Panc1 (cell line): ENCODE data around the gene BAIAP2L2. TPM values are rescaled to one million over a fixed set of nuclear protein-coding genes. Genes with fewer than 3 reads are reported as not detected.

Experiments used
- ATAC-seq: fragments of 200-7000 bp; cut with Tn5 transposase; 2 replicates; pipeline ENCODE4 v1.9.1; 2020; ENCODE audit warnings: mild to moderate bottlenecking, moderate library complexity
- BruUV-seq: library from RNA; stranded (reverse); fragments of 400-500 nt; replicated peaks from 2 replicates; lab custom pipeline; 2021; lab: Mats Ljungman, UMichigan
- CTCF ChIA-PET: fragments of 300-600 bp; sonication (Branson Sonifier 250); formaldehyde crosslinking; loops from one replicate; lab custom pipeline; 2022; ENCODE audit warnings: antibody characterized with exemption; lab: Charles Lee
- POLR2A ChIA-PET: fragments of 300-600 bp; sonication (Branson Sonifier 250); formaldehyde crosslinking; loops from one replicate; lab custom pipeline; 2022; ENCODE audit warnings: antibody characterized with exemption; lab: Charles Lee
- DNase-seq: peaks from one replicate; pipeline ENCODE4 v3.0.0-alpha.2; 2010; ENCODE audit warnings: low read depth, low spot score
- H3K27ac ChIP-seq: 2 replicates; pipeline ENCODE4 v1.5.1; 2011; ENCODE audit warnings: mild to moderate bottlenecking, low read length, inconsistent platforms
- H3K27me3 ChIP-seq: fragments of 200-500 bp; sonication (Bioruptor generic); 2 replicates; pipeline ENCODE4 v1.6.0; 2014; ENCODE audit warnings: low read length, inconsistent platforms; ENCODE audit not compliant: control insufficient read depth, insufficient read depth
- H3K36me3 ChIP-seq: fragments of 200-500 bp; sonication (Bioruptor generic); 2 replicates; pipeline ENCODE4 v1.5.1; 2014; ENCODE audit warnings: inconsistent platforms, mild to moderate bottlenecking, low read length, moderate library complexity; ENCODE audit not compliant: control insufficient read depth, insufficient read depth
- H3K4me1 ChIP-seq: 2 replicates; pipeline ENCODE4 v1.5.1; 2011; ENCODE audit warnings: inconsistent platforms, mild to moderate bottlenecking, low read length, moderate library complexity; ENCODE audit not compliant: control insufficient read depth, insufficient read depth
- H3K4me3 ChIP-seq, 2 experiments: 2 replicates each; pipeline ENCODE4 v1.5.1; 2011 to 2012; ENCODE audit warnings: low read depth in 2 of 2, low read length in 2 of 2, mild to moderate bottlenecking in 2 of 2, inconsistent platforms in 1 of 2, moderate library complexity in 1 of 2
- H3K9me3 ChIP-seq: fragments of 200-500 bp; sonication (Bioruptor generic); 2 replicates; pipeline ENCODE4 v1.5.1; 2014; ENCODE audit warnings: low read depth, mild to moderate bottlenecking, inconsistent platforms, low read length, moderate library complexity; ENCODE audit not compliant: control insufficient read depth, insufficient read depth
- POLR2AphosphoS5 ChIP-seq: IDR thresholded peaks from 2 replicates; pipeline ENCODE4 v1.6.1; 2012; ENCODE audit warnings: mild to moderate bottlenecking, low read depth, low read length, moderate library complexity
- SIN3A ChIP-seq: IDR thresholded peaks from 2 replicates; pipeline ENCODE4 v1.6.1; 2012; ENCODE audit warnings: low read depth, mild to moderate bottlenecking, low read length, moderate library complexity, borderline replicate concordance; ENCODE audit not compliant: insufficient read depth
- TCF7L2 ChIP-seq: IDR thresholded peaks from 2 replicates; pipeline ENCODE4 v1.6.1; 2011; ENCODE audit warnings: mild to moderate bottlenecking, low read depth, low read length, inconsistent platforms
- in situ Hi-C: cut with HindIII; loops from 2 replicates; pipeline ENCODE4 v1.10.0; 2016; ENCODE audit warnings: low sequenced_read_pairs, low pct_unique_long_range_greater_than_20kb
- intact Hi-C: fragments of 100-400 bp; cut with micrococcal nuclease; formaldehyde crosslinking; loops from one replicate; pipeline ENCODE4 v1.10.0; 2022; ENCODE audit not compliant: unreplicated experiment
- total RNA-seq: library from RNA; stranded (reverse); gene quantifications from one replicate; pipeline ENCODE4 v1.2.1, GENCODE V29; 2021; ENCODE audit not compliant: unreplicated experiment
- TF ChIP-seq, protein P1 (sequence below), 2 experiments: IDR thresholded peaks; 2 replicates each; pipeline ENCODE4 v1.6.1; 2011 to 2012; ENCODE audit warnings: low read depth in 2 of 2, control low read depth in 1 of 2, low read length in 1 of 2, mild to moderate bottlenecking in 1 of 2, moderate library complexity in 1 of 2; ENCODE audit not compliant: insufficient read depth in 1 of 2
- TF ChIP-seq, protein P2 (sequence below): fragments of 450-650 bp; IDR thresholded peaks from 2 replicates; pipeline ENCODE4 v1.5.1; 2017; ENCODE audit warnings: mild to moderate bottlenecking

Gene BAIAP2L2
- total RNA-seq, 1 experiment from 2014 or later = 0.18 TPM

GRCh38 chr22:38086942-38087341 is 23.5 kb downstream of the BAIAP2L2 start:
- Histone ChIP-seq H3K36me3 (no peaks in the 10 kb centered on the region), H3K9me3 (no peaks in the 10 kb centered on the region), H3K4me1 (no peaks in the 10 kb centered on the region; the same call in 1 of the 2 replicates), H3K27ac (no peak overlapping the region), H3K27me3 (no peaks in the 10 kb centered on the region), H3K4me3 (no peak overlapping the region)
- POLR2A ChIA-PET = no interaction called here
- DNase-seq = no peak
- intact Hi-C loops = no loop called here
- TF ChIP-seq SIN3A (no peak), POLR2AphosphoS5 (no peak), TCF7L2 (no peak)
- TF ChIP-seq, protein P1, sequence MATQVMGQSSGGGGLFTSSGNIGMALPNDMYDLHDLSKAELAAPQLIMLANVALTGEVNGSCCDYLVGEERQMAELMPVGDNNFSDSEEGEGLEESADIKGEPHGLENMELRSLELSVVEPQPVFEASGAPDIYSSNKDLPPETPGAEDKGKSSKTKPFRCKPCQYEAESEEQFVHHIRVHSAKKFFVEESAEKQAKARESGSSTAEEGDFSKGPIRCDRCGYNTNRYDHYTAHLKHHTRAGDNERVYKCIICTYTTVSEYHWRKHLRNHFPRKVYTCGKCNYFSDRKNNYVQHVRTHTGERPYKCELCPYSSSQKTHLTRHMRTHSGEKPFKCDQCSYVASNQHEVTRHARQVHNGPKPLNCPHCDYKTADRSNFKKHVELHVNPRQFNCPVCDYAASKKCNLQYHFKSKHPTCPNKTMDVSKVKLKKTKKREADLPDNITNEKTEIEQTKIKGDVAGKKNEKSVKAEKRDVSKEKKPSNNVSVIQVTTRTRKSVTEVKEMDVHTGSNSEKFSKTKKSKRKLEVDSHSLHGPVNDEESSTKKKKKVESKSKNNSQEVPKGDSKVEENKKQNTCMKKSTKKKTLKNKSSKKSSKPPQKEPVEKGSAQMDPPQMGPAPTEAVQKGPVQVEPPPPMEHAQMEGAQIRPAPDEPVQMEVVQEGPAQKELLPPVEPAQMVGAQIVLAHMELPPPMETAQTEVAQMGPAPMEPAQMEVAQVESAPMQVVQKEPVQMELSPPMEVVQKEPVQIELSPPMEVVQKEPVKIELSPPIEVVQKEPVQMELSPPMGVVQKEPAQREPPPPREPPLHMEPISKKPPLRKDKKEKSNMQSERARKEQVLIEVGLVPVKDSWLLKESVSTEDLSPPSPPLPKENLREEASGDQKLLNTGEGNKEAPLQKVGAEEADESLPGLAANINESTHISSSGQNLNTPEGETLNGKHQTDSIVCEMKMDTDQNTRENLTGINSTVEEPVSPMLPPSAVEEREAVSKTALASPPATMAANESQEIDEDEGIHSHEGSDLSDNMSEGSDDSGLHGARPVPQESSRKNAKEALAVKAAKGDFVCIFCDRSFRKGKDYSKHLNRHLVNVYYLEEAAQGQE (IDR thresholded peaks at IDR 0.05; ENCODE audit: insufficient read depth in 1 of 2, low read depth in 2 of 2, low read length in 1 of 2) = no peak
- TF ChIP-seq, protein P2, sequence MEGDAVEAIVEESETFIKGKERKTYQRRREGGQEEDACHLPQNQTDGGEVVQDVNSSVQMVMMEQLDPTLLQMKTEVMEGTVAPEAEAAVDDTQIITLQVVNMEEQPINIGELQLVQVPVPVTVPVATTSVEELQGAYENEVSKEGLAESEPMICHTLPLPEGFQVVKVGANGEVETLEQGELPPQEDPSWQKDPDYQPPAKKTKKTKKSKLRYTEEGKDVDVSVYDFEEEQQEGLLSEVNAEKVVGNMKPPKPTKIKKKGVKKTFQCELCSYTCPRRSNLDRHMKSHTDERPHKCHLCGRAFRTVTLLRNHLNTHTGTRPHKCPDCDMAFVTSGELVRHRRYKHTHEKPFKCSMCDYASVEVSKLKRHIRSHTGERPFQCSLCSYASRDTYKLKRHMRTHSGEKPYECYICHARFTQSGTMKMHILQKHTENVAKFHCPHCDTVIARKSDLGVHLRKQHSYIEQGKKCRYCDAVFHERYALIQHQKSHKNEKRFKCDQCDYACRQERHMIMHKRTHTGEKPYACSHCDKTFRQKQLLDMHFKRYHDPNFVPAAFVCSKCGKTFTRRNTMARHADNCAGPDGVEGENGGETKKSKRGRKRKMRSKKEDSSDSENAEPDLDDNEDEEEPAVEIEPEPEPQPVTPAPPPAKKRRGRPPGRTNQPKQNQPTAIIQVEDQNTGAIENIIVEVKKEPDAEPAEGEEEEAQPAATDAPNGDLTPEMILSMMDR = no peak
- in situ Hi-C loops = no loop called here
- CTCF ChIA-PET = no interaction called here
- no peak for ATAC-seq
- no TSS peak for BruUV-seq

GRCh38 chr22:38086001-38086845 is 24.3 kb downstream of the BAIAP2L2 start:
- Histone ChIP-seq H3K27me3 (no peaks in the 10 kb centered on the region), H3K4me1 (no peaks in the 10 kb centered on the region; the same call in 1 of the 2 replicates), H3K4me3 (no peak overlapping the region), H3K9me3 (no peaks in the 10 kb centered on the region), H3K27ac (no peak overlapping the region), H3K36me3 (no peaks in the 10 kb centered on the region)
- in situ Hi-C loops (no loop called here), intact Hi-C loops (no loop called here)
- no peak for TF ChIP-seq POLR2AphosphoS5
- TF ChIP-seq TCF7L2 = no peak
- TF ChIP-seq, protein P2 = no peak
- TF ChIP-seq SIN3A = no peak
- TF ChIP-seq, protein P1 (IDR thresholded peaks at IDR 0.05; ENCODE audit: insufficient read depth in 1 of 2, low read depth in 2 of 2, low read length in 1 of 2) = no peak
- no TSS peak for BruUV-seq
- DNase-seq (no peak), ATAC-seq (peak; percentile 27; the same call in 1 of the 2 replicates)
- CTCF ChIA-PET = interaction anchor here (1.3 kb wide), 1 partner anchor 11 kb away, joined by 3 read pairs; no protein-coding TSS in a partner anchor
- POLR2A ChIA-PET = no interaction called here
